Keratinocyte (primary cell): ENCODE measurements around the gene SMPD1. TPM values are rescaled to one million over a fixed set of nuclear protein-coding genes. Genes with fewer than 3 reads are reported as not detected.

Experiments used
- DNase-seq: peaks from one replicate; pipeline ENCODE4 v3.0.0-alpha.2; 2011; ENCODE audit warnings: low read depth, missing footprints, low spot score
- FAIRE-seq: peaks from 2 replicates; lab custom pipeline; 2011; peaks lifted over from hg19 to GRCh38; lab: Jason Lieb, UNC
- H2AFZ ChIP-seq: 2 replicates; pipeline ENCODE4 v1.6.0; 2012; ENCODE audit warnings: low read length, control low read depth, inconsistent platforms; ENCODE audit not compliant: control insufficient read depth
- H3K27ac ChIP-seq: 2 replicates; pipeline ENCODE4 v1.5.1; 2011; ENCODE audit warnings: low read length; ENCODE audit not compliant: control insufficient read depth, insufficient read depth
- H3K27me3 ChIP-seq: 3 replicates; pipeline ENCODE4 v1.6.0; 2011; ENCODE audit warnings: low read length; ENCODE audit not compliant: control insufficient read depth, insufficient read depth; ENCODE audit errors: extremely low read depth
- H3K36me3 ChIP-seq, 2 experiments: 2 replicates in 1 of 2; 3 replicates in 1 of 2; pipeline ENCODE4 v1.5.1; 2011; ENCODE audit warnings: low read length in 2 of 2, mild to moderate bottlenecking in 1 of 2; ENCODE audit not compliant: control insufficient read depth in 2 of 2, insufficient read depth in 2 of 2; ENCODE audit errors: extremely low read depth in 1 of 2
- H3K4me1 ChIP-seq: 3 replicates; pipeline ENCODE4 v1.5.1; 2011; ENCODE audit warnings: low read length; ENCODE audit not compliant: control insufficient read depth, insufficient read depth; ENCODE audit errors: extremely low read depth
- H3K4me2 ChIP-seq: 3 replicates; pipeline ENCODE4 v1.6.0; 2011; ENCODE audit warnings: low read depth, low read length; ENCODE audit not compliant: control insufficient read depth, insufficient read depth; ENCODE audit errors: extremely low read depth
- H3K4me3 ChIP-seq, 3 experiments: fragments of 200-600 bp in 1 of 3; sonication (generic) in 1 of 3; 2 replicates in 2 of 3; 3 replicates in 1 of 3; pipeline ENCODE4 v1.5.1; 2011 to 2016; ENCODE audit warnings: low read length in 3 of 3, mild to moderate bottlenecking in 3 of 3, control low read depth in 2 of 3, inconsistent platforms in 1 of 3, low read depth in 1 of 3, mixed read lengths in 1 of 3, mixed run types in 1 of 3, moderate library complexity in 1 of 3; ENCODE audit not compliant: control insufficient read depth in 2 of 3, insufficient read depth in 2 of 3; ENCODE audit errors: extremely low read depth in 1 of 3
- H3K79me2 ChIP-seq: 2 replicates; pipeline ENCODE4 v1.6.0; 2012; ENCODE audit warnings: low read length; ENCODE audit not compliant: control insufficient read depth, insufficient read depth
- H3K9ac ChIP-seq: 3 replicates; pipeline ENCODE4 v1.6.0; 2011; ENCODE audit warnings: low read length; ENCODE audit not compliant: control insufficient read depth, insufficient read depth; ENCODE audit errors: extremely low read depth
- H3K9me1 ChIP-seq: 3 replicates; pipeline ENCODE4 v1.6.0; 2011; ENCODE audit warnings: low read length; ENCODE audit not compliant: control insufficient read depth, insufficient read depth; ENCODE audit errors: extremely low read depth
- H3K9me3 ChIP-seq: 2 replicates; pipeline ENCODE4 v1.5.1; 2012; ENCODE audit warnings: low read depth, low read length; ENCODE audit not compliant: control insufficient read depth
- H4K20me1 ChIP-seq: 3 replicates; pipeline ENCODE4 v1.6.0; 2011; ENCODE audit warnings: low read length; ENCODE audit not compliant: control insufficient read depth, insufficient read depth; ENCODE audit errors: extremely low read depth
- EZH2 ChIP-seq: IDR thresholded peaks from one replicate; pipeline ENCODE4 v1.6.1; 2012; ENCODE audit warnings: inconsistent platforms, mild to moderate bottlenecking, low read length, moderate library complexity
- dilution Hi-C: fragments of 300-500 bp; cut with MboI; formaldehyde crosslinking; loops from one replicate; pipeline ENCODE4 v1.7.0; 2020; ENCODE audit warnings: low sequenced_read_pairs; ENCODE audit not compliant: extremely low pct_ligation_motif_present
- polyA plus RNA-seq, 5 experiments: library from polyadenylated mRNA; depleted of rRNA in 3 of 5; stranded (reverse) in 3 of 5; stranded (forward) in 1 of 5; unstranded in 1 of 5; fragments of >200 nt; gene quantifications; 1 replicate in 1 of 5; 2 replicates in 3 of 5; 3 replicates in 1 of 5; pipeline versions ENCODE4 v1.2.1 to v1.2.3, GENCODE V29; 2011 to 2012; ENCODE audit warnings: missing spikeins in 2 of 5, low read depth in 1 of 5, low replicate concordance in 1 of 5
- TF ChIP-seq, protein P1 (sequence below), 3 experiments: IDR thresholded peaks in 1 of 3; conservative IDR thresholded peaks in 1 of 3; optimal IDR thresholded peaks in 1 of 3; 2 replicates in 2 of 3; 3 replicates in 1 of 3; pipeline versions ENCODE3 to v1.5.1; 2011; ENCODE audit warnings: low read length in 3 of 3, mild to moderate bottlenecking in 3 of 3, moderate library complexity in 2 of 3, control low read depth in 1 of 3, inconsistent platforms in 1 of 3; ENCODE audit not compliant: insufficient read depth in 2 of 3; ENCODE audit errors: extremely low read depth in 1 of 3

The SMPD1 gene
- polyA plus RNA-seq, 1 donor (not counting 4 experiments of a cell fraction or from before 2014, with no cell fraction given): 8.0 TPM

DNA sequence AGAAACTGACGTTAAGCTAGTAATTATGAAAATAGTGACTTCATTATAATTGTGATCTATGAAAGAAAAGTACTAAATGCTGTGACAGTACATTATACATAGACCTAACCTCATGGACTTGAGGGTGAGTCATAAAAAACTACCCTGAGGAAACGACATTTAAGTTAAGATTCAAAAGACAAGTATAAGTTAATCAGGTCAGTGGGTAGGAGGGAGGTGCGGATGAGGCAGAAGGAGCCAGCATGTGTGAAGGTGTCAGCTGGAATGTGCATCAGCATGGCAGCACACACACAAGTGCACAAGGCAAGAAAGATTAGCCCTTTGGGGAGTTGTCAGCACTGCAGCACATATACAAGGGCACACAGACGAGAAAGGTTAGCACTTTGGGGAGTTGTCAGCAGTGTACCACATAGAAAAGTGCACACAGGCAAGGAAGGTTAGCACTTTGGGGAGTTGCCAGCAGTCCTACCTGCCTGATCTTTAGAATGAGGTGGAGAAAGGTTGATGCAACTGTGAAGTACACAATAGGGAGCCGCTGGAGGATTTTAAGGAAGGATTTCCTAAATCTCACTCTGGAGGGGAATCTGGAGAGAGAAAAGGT lies 38.4 kb upstream of the SMPD1 start:
- FAIRE-seq (no peak), DNase-seq (no peak)
- no peaks in the 10 kb centered on the region for H3K27me3 ChIP-seq
- H3K9me3 ChIP-seq: no peaks in the 10 kb centered on the region
- no peak overlapping the region for H3K4me3 ChIP-seq
- no peak overlapping the region for H3K4me2 ChIP-seq
- TF ChIP-seq EZH2: no peak
- TF ChIP-seq, protein P1, sequence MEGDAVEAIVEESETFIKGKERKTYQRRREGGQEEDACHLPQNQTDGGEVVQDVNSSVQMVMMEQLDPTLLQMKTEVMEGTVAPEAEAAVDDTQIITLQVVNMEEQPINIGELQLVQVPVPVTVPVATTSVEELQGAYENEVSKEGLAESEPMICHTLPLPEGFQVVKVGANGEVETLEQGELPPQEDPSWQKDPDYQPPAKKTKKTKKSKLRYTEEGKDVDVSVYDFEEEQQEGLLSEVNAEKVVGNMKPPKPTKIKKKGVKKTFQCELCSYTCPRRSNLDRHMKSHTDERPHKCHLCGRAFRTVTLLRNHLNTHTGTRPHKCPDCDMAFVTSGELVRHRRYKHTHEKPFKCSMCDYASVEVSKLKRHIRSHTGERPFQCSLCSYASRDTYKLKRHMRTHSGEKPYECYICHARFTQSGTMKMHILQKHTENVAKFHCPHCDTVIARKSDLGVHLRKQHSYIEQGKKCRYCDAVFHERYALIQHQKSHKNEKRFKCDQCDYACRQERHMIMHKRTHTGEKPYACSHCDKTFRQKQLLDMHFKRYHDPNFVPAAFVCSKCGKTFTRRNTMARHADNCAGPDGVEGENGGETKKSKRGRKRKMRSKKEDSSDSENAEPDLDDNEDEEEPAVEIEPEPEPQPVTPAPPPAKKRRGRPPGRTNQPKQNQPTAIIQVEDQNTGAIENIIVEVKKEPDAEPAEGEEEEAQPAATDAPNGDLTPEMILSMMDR (optimal IDR thresholded peaks at IDR 0.05 in 1 of 3, IDR thresholded peaks at IDR 0.05 in 1 of 3, conservative IDR thresholded peaks at IDR 0.05 in 1 of 3; ENCODE audit: extremely low read depth in 1 of 3, insufficient read depth in 2 of 3, low read length in 3 of 3): no peak
- no peaks in the 10 kb centered on the region for H3K9me1 ChIP-seq
- no peak overlapping the region for H3K9ac ChIP-seq
- H3K36me3 ChIP-seq: no peaks in the 10 kb centered on the region
- H3K27ac ChIP-seq: no peak overlapping the region
- no peaks in the 10 kb centered on the region for H4K20me1 ChIP-seq
- H3K4me1 ChIP-seq: peaks cover under 1% of the 10 kb centered on the region
- no peak overlapping the region for H2AFZ ChIP-seq
- dilution Hi-C loops: no loop called here
- H3K79me2 ChIP-seq: no peaks in the 10 kb centered on the region

DNA sequence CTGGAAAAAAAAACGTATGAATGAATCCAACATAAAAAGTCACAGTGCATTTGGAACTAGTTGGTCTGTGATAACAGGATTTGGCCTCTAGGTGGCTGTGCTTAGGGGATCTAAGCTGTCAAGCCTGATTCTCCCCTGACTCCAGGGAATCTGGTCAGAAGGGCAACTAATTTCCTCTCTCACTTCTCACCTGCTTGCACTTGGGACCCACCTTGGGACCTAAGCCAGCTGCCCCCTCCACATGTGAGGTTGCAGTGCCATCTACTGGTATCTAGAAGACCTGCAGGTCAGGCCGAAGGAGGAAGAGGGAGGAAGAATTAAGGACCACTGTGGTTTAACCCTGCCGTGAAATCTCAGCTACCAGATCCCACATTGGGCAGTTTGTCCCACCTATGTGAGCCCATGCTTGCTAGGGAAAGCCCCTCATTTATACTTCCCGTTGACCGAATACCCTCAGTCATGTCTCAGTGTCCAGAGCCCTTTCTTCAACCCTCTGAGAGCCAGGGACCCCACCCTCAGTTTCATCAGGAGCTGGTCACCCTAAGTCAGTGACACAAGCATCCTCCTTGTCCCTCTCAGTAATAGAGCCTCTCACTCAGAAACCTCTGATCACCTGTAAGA lies 36.8 kb upstream of the SMPD1 start:
- peak; percentile 66 for DNase-seq
- FAIRE-seq: peak; percentile 17

More for the DNA sequence above, 36.8 kb upstream of the SMPD1 start:
- Histone ChIP-seq H3K9me1 (no peaks in the 10 kb centered on the region), H3K9ac (no peak overlapping the region), H3K27ac (no peak overlapping the region), H2AFZ (peak overlapping the region; percentile 33), H3K79me2 (no peaks in the 10 kb centered on the region), H3K36me3 (no peaks in the 10 kb centered on the region), H3K27me3 (no peaks in the 10 kb centered on the region), H3K4me3 (no peak overlapping the region), H3K9me3 (no peaks in the 10 kb centered on the region), H3K4me2 (no peak overlapping the region), H4K20me1 (no peaks in the 10 kb centered on the region), H3K4me1 (peaks cover 6% of the 10 kb centered on the region)
- TF ChIP-seq, protein P1 (optimal IDR thresholded peaks at IDR 0.05 in 1 of 3, IDR thresholded peaks at IDR 0.05 in 1 of 3, conservative IDR thresholded peaks at IDR 0.05 in 1 of 3; ENCODE audit: extremely low read depth in 1 of 3, insufficient read depth in 2 of 3, low read length in 3 of 3): peak; percentile 93 to 99 (median 94)
- TF ChIP-seq EZH2: no peak
- dilution Hi-C loops: no loop called here
